ENCODE data around the gene HDAC6.

- TF ChIP-seq CTCF (IDR thresholded peaks at IDR 0.05) (no peak), POLR2A (IDR thresholded peaks at IDR 0.05) (no peak)
Measured at GRCh38 chrX:48787505-48788443, 14.1 kb upstream of the HDAC6 start.

All from lower leg skin (tissue), 3 donors.